ENCODE measurements around the gene GPX4.
"Not testable (repeated sequence)": the region's sequence is repeated elsewhere in the genome, so short reads cannot be mapped to it uniquely, and the experiment has no call there.

Gene GPX4

GRCh38 chr19:1117654-1118053 is 13.9 kb downstream of the GPX4 start:
- no peak for DNase-seq

- no peak for DNase-seq
These were observed 15.2 kb downstream of the GPX4 start for GRCh38 chr19:1118999-1119398.

- DNase-seq, result no peak
These were observed 15.9 kb downstream of the GPX4 start for GRCh38 chr19:1119475-1120217.

- DNase-seq, result no peak
These were observed 17.6 kb downstream of the GPX4 start for GRCh38 chr19:1121395-1121794.

- DNase-seq, result no peak
These were observed 18.5 kb downstream of the GPX4 start for GRCh38 chr19:1122021-1122971.

GRCh38 chr19:1122972-1123363 is 19.2 kb downstream of the GPX4 start:
- DNase-seq, result peak; percentile 71

GRCh38 chr19:1123381-1123780 is 19.6 kb downstream of the GPX4 start:
- DNase-seq, result no peak

GRCh38 chr19:1123885-1124677 is 20.3 kb downstream of the GPX4 start:
- no peak for DNase-seq

GRCh38 chr19:1125601-1126467 is 22.0 kb downstream of the GPX4 start:
- DNase-seq, result no peak

- no peak for DNase-seq
These were observed 23.4 kb downstream of the GPX4 start for GRCh38 chr19:1126984-1127760.

- no peak for DNase-seq
These were observed 24.3 kb downstream of the GPX4 start for GRCh38 chr19:1128106-1128505.

- not testable (repeated sequence) for DNase-seq
These were observed 25.3 kb downstream of the GPX4 start for GRCh38 chr19:1129084-1129483.

GRCh38 chr19:1129535-1129934 is 25.7 kb downstream of the GPX4 start:
- DNase-seq, result no peak

- no peak for DNase-seq
These were observed 27.2 kb downstream of the GPX4 start for GRCh38 chr19:1130771-1131717.

GRCh38 chr19:1131718-1132551 is 28.1 kb downstream of the GPX4 start:
- peak; percentile 91 for DNase-seq

- no peak for DNase-seq
These were observed 29.0 kb downstream of the GPX4 start for GRCh38 chr19:1132552-1133383.

GRCh38 chr19:1133471-1133929 is 29.7 kb downstream of the GPX4 start:
- DNase-seq, result no peak

- DNase-seq, result peak; percentile 35
These were observed 30.6 kb downstream of the GPX4 start for GRCh38 chr19:1134431-1134830.
